Choroid plexus epithelial cell (primary cell): ENCODE results near the gene GNB1L.

Experiments
- DNase-seq: peaks from one replicate; pipeline ENCODE4 v3.0.0-alpha.2; 2010; ENCODE audit warnings: low read depth
- H3K4me3 ChIP-seq: 2 replicates; pipeline ENCODE4 v1.5.1; 2011; ENCODE audit warnings: low read depth, mild to moderate bottlenecking, control low read depth, low read length, moderate library complexity
- TF ChIP-seq, protein P1 (sequence below): conservative IDR thresholded peaks from 2 replicates; pipeline ENCODE4 v1.5.1; 2011; ENCODE audit warnings: low read depth, mild to moderate bottlenecking, control low read depth, inconsistent platforms, low read length, moderate library complexity

Gene GNB1L

GRCh38 chr22:19755145-19755710 is 99.4 kb downstream of the GNB1L start:
- TF ChIP-seq, protein P1, sequence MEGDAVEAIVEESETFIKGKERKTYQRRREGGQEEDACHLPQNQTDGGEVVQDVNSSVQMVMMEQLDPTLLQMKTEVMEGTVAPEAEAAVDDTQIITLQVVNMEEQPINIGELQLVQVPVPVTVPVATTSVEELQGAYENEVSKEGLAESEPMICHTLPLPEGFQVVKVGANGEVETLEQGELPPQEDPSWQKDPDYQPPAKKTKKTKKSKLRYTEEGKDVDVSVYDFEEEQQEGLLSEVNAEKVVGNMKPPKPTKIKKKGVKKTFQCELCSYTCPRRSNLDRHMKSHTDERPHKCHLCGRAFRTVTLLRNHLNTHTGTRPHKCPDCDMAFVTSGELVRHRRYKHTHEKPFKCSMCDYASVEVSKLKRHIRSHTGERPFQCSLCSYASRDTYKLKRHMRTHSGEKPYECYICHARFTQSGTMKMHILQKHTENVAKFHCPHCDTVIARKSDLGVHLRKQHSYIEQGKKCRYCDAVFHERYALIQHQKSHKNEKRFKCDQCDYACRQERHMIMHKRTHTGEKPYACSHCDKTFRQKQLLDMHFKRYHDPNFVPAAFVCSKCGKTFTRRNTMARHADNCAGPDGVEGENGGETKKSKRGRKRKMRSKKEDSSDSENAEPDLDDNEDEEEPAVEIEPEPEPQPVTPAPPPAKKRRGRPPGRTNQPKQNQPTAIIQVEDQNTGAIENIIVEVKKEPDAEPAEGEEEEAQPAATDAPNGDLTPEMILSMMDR, result no peak
- H3K4me3 ChIP-seq, result no peak overlapping the region
- no peak for DNase-seq

GRCh38 chr22:19754701-19755144 is 100.0 kb downstream of the GNB1L start:
- H3K4me3 ChIP-seq, result no peak overlapping the region
- DNase-seq, result no peak
- TF ChIP-seq, protein P1, result no peak

- H3K4me3 ChIP-seq, result no peak overlapping the region
- TF ChIP-seq, protein P1, result no peak
- DNase-seq, result no peak
Observed at GRCh38 chr22:19753996-19754700, 100.5 kb downstream of the GNB1L start.

DNA sequence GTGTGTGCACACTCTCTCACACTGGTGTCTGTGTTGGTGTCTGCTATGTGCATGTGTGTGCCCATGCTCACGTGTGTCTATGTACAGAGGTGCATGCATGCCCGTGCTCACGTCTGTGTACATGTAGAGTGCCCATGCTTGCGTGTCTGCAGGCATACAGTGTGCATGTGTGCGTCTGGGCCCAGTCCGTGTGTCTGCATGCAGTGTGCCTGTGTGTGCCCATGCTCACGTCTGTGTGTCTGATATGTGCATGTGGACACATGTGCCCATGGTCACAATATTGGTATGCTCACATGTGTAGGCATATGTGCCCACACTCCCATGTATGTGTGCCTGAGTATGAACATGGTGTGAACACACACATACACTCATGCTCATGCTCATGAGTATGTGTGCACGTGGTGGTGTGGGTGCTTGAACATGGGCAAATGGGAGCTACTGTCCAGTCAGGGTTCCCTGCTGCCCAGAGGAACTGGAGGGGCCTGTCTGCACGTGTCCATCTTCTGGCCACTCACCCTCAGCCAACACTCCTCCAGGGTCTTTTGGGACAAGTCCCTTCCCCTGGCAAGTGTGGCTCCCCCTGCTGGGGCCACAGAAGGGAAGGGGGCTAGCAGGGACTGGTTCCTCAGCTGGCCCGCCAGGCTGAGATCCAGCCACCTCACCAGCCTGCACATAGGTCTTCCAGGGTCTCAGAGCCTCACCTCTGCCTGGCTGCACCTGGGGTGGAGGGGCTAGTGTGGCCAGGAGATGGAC is 101.4 kb downstream of the GNB1L start:
- no peak overlapping the region for H3K4me3 ChIP-seq
- TF ChIP-seq, protein P1, result peak; percentile 15
- DNase-seq, result no peak

DNA sequence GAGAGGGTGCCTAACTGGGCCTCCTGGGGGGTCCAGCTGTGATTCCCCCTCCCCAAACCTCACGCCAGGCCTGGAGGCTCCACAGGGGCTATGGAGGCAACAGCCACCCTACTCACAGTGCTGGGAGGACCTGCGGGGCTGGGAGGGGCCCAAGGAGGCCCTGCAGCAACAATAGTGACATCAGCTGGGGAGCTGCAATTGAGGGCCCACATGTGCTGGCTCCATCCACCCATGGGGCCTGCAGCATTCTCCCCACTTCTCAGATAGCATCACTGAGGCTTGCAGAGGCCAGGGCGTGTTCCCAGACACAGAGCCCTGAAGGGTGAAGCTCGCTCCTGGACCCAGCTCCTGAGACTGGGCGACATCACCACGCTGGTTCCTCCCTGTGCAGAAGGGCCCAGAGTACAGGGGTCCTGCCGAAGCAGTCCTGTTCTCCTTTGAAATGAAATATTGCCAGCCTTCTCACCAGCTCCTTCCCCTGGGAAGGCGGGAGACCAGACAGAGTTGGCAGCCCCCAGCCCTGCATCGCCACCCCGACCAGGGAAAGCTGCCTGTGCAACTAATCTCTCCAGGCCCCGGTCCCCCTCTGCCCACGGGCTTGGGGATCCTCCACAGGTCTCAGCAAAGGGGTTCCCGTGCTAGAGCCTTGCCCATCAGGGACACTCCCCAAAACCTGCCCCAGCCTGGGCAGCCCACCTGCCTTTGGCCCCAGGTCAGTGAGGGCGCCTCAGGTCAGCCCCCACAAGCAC is 103.0 kb downstream of the GNB1L start:
- H3K4me3 ChIP-seq, result no peak overlapping the region

More for the DNA sequence above, 103.0 kb downstream of the GNB1L start:
- TF ChIP-seq, protein P1, result no peak
- DNase-seq, result no peak
